LNCAP (cell line): ENCODE data around the gene ANKRD37.

ENCODE experiments used
- CTCF ChIP-seq: fragments of 450-650 bp; IDR thresholded peaks from 2 replicates; pipeline ENCODE4 v1.5.1; 2017; ENCODE audit warnings: mild to moderate bottlenecking

ANKRD37 gene

DNA sequence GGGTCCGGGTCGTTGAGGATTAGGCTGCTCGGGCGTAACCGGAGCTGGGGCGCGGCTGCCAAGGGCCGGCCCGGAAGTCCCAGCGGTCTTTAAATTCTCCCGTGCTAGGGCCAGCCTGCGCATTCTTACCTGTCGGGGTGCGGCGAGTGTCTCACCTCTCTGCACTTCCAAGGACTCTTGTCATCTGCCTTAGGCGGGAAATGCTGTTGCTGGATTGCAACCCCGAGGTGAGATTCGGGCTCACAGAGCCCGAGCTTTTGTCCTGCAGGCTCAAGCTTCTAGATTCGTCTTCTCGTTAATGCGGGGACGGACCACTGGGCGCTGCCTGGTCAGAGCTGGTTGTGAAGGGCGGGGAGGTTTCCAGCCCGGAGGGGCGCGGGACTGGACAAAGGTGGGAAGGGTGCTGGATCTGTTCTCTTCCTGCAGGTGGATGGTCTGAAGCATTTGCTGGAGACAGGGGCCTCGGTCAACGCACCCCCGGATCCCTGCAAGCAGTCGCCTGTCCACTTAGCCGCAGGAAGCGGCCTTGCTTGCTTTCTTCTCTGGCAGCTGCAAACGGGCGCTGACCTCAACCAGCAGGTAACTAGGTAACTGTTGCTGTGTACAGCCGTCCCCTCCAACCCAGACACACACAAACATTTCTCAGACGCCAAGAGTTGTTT is at the start of gene ANKRD37:
Gene ANKRD37 (plus strand): TSS at position 118 of the 662 bp plus-strand sequence. CDS start 83 bp downstream, at position 201.
- no peak for TF ChIP-seq CTCF

GRCh38 chr4:185346975-185347601 is 49.6 kb upstream of the ANKRD37 start:
- no peak for TF ChIP-seq CTCF

DNA sequence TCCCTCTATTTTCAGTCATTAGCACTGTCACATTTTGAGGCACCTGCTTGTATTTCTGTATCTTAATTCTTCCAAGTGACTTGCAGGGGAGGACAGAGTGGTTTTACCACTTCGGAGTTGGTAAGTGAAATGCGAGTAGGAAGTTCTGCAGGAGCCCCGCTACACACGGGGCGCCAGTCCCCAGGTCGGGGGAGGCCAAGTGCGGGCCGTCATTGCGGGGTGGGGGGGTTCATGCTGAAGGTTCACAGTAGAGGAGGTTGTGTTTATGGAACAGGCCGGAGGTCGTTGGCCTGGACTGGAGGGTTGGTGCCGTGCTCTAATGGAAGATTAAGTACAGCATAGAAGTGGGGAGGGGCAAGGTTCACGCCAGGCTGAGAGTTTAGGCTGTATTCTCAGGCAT is 45.0 kb upstream of the ANKRD37 start:
- no peak for TF ChIP-seq CTCF

- TF ChIP-seq CTCF: no peak
Observed at GRCh38 chr4:185352202-185352601, 44.4 kb upstream of the ANKRD37 start.

- TF ChIP-seq CTCF: no peak
Observed at GRCh38 chr4:185352741-185353140, 43.9 kb upstream of the ANKRD37 start.

DNA sequence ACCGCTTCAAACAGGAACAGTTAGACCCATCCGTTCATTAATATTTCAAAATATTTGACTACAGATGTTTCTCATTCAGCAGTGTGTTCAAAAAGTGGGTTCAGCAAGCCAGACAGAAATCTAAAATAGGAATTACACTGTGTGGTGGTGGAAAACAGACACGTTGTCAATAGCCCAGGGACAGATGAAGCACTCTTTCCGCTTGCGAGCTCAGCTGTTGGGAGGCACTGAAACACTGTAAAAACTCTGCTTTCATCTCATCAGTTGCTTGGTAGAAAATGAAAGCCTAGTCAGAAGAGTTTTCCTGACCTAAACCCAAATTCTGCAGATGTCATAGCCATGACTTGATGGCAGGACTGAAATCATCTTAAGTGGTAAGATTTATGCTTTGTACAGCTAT is 39.4 kb upstream of the ANKRD37 start:
- TF ChIP-seq CTCF: no peak

- no peak for TF ChIP-seq CTCF
Observed at GRCh38 chr4:185357733-185358440, 38.8 kb upstream of the ANKRD37 start.
